Measurements from ENCODE around the gene SYT11. TPM values are rescaled to one million over a fixed set of nuclear protein-coding genes. Genes with fewer than 3 reads are reported as not detected.

SYT11 gene
- total and polyA plus RNA-seq, 4 donors, result 0.49 to 1.2 (median 0.76) TPM

DNA sequence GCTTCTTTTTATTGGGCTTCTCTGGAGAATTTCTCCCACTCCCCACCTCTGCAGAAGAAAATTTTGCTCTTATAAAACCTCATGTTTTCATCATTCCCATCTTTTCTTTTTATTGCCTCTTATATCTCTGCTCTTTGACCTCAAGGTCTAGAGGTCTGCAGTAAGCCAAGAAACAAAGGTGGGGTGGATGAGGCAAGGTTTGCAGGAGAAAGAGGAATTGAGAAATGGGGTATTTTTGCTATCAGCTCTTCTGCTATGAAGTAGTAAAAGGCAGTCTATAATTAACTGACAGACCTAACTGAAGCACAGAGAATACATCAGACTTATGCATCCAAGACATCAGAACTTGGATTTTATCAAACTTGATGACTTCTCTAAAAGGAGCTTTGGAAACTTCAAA lies 22.9 kb downstream of the SYT11 start:
- H3K4me1 ChIP-seq (ENCODE audit: control insufficient read depth in 4 of 4, insufficient read depth in 4 of 4, low read length in 3 of 4), result no peaks in the 10 kb centered on the region
- H3K36me3 ChIP-seq (ENCODE audit: control insufficient read depth in 4 of 4, insufficient read depth in 3 of 4, low read depth in 1 of 4, low read length in 3 of 4), result no peaks in the 10 kb centered on the region
- DNase-seq (ENCODE audit: low spot score), result no peak
- H3K27me3 ChIP-seq (ENCODE audit: control insufficient read depth in 4 of 4, insufficient read depth in 4 of 4, low read length in 3 of 4), result no peaks in the 10 kb centered on the region
- no peaks in the 10 kb centered on the region for H3K9me3 ChIP-seq (ENCODE audit: control insufficient read depth in 4 of 4, low read length in 3 of 4)
- no peak for TF ChIP-seq SP1 (IDR thresholded peaks at IDR 0.05)
- no peak for TF ChIP-seq MAX (IDR thresholded peaks at IDR 0.05)
- no peak for TF ChIP-seq ZBTB33 (IDR thresholded peaks at IDR 0.05)
- no peak for TF ChIP-seq GABPA (IDR thresholded peaks at IDR 0.05 in 1 of 2, conservative IDR thresholded peaks at IDR 0.05 in 1 of 2)
- no peak overlapping the region for H3K9ac ChIP-seq (ENCODE audit: low read depth in 1 of 2, low read length in 2 of 2)
- no peak overlapping the region for H3K4me3 ChIP-seq (ENCODE audit: low read depth in 1 of 3, low read length in 3 of 3)
- H3K27ac ChIP-seq (ENCODE audit: low read depth in 1 of 2, low read length in 2 of 2), result no peak overlapping the region

- Histone ChIP-seq H3K4me3 (ENCODE audit: low read depth in 1 of 3, low read length in 3 of 3) (no peak overlapping the region), H3K9me3 (ENCODE audit: control insufficient read depth in 4 of 4, low read length in 3 of 4) (no peaks in the 10 kb centered on the region), H3K27me3 (ENCODE audit: control insufficient read depth in 4 of 4, insufficient read depth in 4 of 4, low read length in 3 of 4) (no peaks in the 10 kb centered on the region), H3K36me3 (ENCODE audit: control insufficient read depth in 4 of 4, insufficient read depth in 3 of 4, low read depth in 1 of 4, low read length in 3 of 4) (no peaks in the 10 kb centered on the region), H3K4me1 (ENCODE audit: control insufficient read depth in 4 of 4, insufficient read depth in 4 of 4, low read length in 3 of 4) (no peaks in the 10 kb centered on the region), H3K27ac (ENCODE audit: low read depth in 1 of 2, low read length in 2 of 2) (no peak overlapping the region), H3K9ac (ENCODE audit: low read depth in 1 of 2, low read length in 2 of 2) (no peak overlapping the region)
- no peak for TF ChIP-seq TAF1 (conservative IDR thresholded peaks at IDR 0.05)
- TF ChIP-seq NR2F2 (IDR thresholded peaks at IDR 0.05), result no peak
- no peak for TF ChIP-seq HNF4G (IDR thresholded peaks at IDR 0.05)
- TF ChIP-seq, protein P1, sequence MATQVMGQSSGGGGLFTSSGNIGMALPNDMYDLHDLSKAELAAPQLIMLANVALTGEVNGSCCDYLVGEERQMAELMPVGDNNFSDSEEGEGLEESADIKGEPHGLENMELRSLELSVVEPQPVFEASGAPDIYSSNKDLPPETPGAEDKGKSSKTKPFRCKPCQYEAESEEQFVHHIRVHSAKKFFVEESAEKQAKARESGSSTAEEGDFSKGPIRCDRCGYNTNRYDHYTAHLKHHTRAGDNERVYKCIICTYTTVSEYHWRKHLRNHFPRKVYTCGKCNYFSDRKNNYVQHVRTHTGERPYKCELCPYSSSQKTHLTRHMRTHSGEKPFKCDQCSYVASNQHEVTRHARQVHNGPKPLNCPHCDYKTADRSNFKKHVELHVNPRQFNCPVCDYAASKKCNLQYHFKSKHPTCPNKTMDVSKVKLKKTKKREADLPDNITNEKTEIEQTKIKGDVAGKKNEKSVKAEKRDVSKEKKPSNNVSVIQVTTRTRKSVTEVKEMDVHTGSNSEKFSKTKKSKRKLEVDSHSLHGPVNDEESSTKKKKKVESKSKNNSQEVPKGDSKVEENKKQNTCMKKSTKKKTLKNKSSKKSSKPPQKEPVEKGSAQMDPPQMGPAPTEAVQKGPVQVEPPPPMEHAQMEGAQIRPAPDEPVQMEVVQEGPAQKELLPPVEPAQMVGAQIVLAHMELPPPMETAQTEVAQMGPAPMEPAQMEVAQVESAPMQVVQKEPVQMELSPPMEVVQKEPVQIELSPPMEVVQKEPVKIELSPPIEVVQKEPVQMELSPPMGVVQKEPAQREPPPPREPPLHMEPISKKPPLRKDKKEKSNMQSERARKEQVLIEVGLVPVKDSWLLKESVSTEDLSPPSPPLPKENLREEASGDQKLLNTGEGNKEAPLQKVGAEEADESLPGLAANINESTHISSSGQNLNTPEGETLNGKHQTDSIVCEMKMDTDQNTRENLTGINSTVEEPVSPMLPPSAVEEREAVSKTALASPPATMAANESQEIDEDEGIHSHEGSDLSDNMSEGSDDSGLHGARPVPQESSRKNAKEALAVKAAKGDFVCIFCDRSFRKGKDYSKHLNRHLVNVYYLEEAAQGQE (IDR thresholded peaks at IDR 0.05), result no peak
- TF ChIP-seq, protein P2, sequence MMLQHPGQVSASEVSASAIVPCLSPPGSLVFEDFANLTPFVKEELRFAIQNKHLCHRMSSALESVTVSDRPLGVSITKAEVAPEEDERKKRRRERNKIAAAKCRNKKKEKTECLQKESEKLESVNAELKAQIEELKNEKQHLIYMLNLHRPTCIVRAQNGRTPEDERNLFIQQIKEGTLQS (IDR thresholded peaks at IDR 0.05), result no peak
- no peak for TF ChIP-seq RAD21 (IDR thresholded peaks at IDR 0.05)
- TF ChIP-seq YY1 (IDR thresholded peaks at IDR 0.05), result no peak
- no peak for TF ChIP-seq SP1 (IDR thresholded peaks at IDR 0.05)
- WGBS, result 69% methylated on average over 2 of the region's 2 CpGs
- no peak for DNase-seq (ENCODE audit: low spot score)
These were observed 23.4 kb downstream of the SYT11 start for GRCh38 chr1:155882766-155883165.
